Adrenal gland (tissue), 12 donors: ENCODE data around the gene SEMA7A. TPM values are rescaled to one million over a fixed set of nuclear protein-coding genes. Genes with fewer than 3 reads are reported as not detected.
A peak's percentile ranks its signal among the peaks of the same experiment; 100 is the strongest.

Source experiments
- DNase-seq, 7 donors: peaks; one replicate each; pipeline ENCODE4 v3.0.0-alpha.2; 2019 to 2020
- H3K27ac ChIP-seq, 5 donors: fragments of 200-600 bp; sonication (generic) in 4 of 5; 1 replicate in 3 of 5; 2 replicates in 2 of 5; pipeline versions ENCODE4 v1.5.1 to v1.8.0; 2016 to 2020; ENCODE audit warnings: mild to moderate bottlenecking in 1 of 5
- H3K27me3 ChIP-seq: fragments of 200-600 bp; 2 replicates; pipeline ENCODE4 v1.8.0; 2021
- H3K36me3 ChIP-seq, 2 donors: fragments of 200-600 bp; replicated peaks in 1 of 2; 1 replicate in 1 of 2; 2 replicates in 1 of 2; pipeline versions ENCODE4 v1.5.1 to v1.8.0; 2018 to 2022
- H3K4me1 ChIP-seq, 2 donors: fragments of 200-600 bp; replicated peaks in 1 of 2; 1 replicate in 1 of 2; 2 replicates in 1 of 2; pipeline versions ENCODE4 v1.5.1 to v1.8.0; 2018 to 2021
- H3K4me3 ChIP-seq, 4 donors: fragments of 200-600 bp; sonication (generic) in 3 of 4; one replicate each; pipeline ENCODE4 v1.5.1; 2016 to 2018
- H3K9me3 ChIP-seq, 3 donors: fragments of 200-600 bp; sonication (generic) in 1 of 3; replicated peaks in 1 of 3; 1 replicate in 2 of 3; 2 replicates in 1 of 3; pipeline versions ENCODE4 v1.5.1 to v1.8.0; 2016 to 2021
- CTCF ChIP-seq, 6 experiments: fragments of 450-650 bp in 4 of 6; fragments of 200-600 bp in 2 of 6; sonication (generic) in 1 of 6; IDR thresholded peaks; 1 replicate in 5 of 6; 2 replicates in 1 of 6; pipeline versions ENCODE4 v1.5.1 to v1.8.0; 2016 to 2021; ENCODE audit warnings: antibody characterized with exemption in 6 of 6, mild to moderate bottlenecking in 2 of 6, moderate library complexity in 1 of 6
- POLR2A ChIP-seq, 2 donors: fragments of 450-650 bp; IDR thresholded peaks; one replicate each; pipeline ENCODE4 v1.6.1; 2017; ENCODE audit warnings: antibody characterized with exemption in 2 of 2, mild to moderate bottlenecking in 2 of 2, moderate library complexity in 1 of 2
- WGBS, 4 donors: extraction: QIAGEN DNeasy Blood & Tissue Kit in 2 of 4; methylation state at CpG; one replicate each; pipeline versions ENCODE4 v1.1.5 to v1.1.7; 2013 to 2017; 5-methylcytosine and 5-hydroxymethylcytosine counted together
- intact Hi-C, 2 donors: fragments of 100-400 bp; cut with DNase I; formaldehyde crosslinking; loops; one replicate each; pipeline versions ENCODE4 v1.14.1 to v1.15.0; 2022 to 2023
- polyA plus RNA-seq, 3 donors: library from polyadenylated mRNA; stranded (reverse); fragments of 200-250 nt in 2 of 3; fragments of 350-450 nt in 1 of 3; fragmentation: Illumina TruSeq in 1 of 3; extraction: RNeasy Lipid Tissue Mini Kit (QIAGEN cat#74804) in 1 of 3; gene quantifications; one replicate each; pipeline ENCODE4 v1.2.3, GENCODE V29; 2013 to 2014
- total RNA-seq, 9 donors: library from RNA; depleted of rRNA in 4 of 9; stranded (reverse); fragments of >200 nt in 4 of 9; fragments of 120-200 nt in 1 of 9; fragmentation: NEBNext Ultra II Directional in 1 of 9; extraction: Animal tissue kit (Norgen Biotek cat#: 25700) in 1 of 9; gene quantifications; one replicate each; pipeline versions ENCODE4 v1.1.0 to v1.2.4, GENCODE V29; 2013 to 2023
- donor health status: healthy with polysubstance abuse.
- donor health status: Bipolar disorder and iron deficiency.
- donor health status: DM: yes; HTN: yes; CAD: no.
- donor health status: DM: no; HTN: no; CAD: no.
- donor health status: DM: no; HTN: no; CAD: no.
- donor health status: DM: yes; HTN: yes; CAD: no.

SEMA7A gene
- total and polyA plus RNA-seq, 12 donors = 1.3 to 32.0 (median 3.7) TPM

GRCh38 chr15:74444106-74445062 is 10.6 kb upstream of the SEMA7A start:
- Histone ChIP-seq H3K9me3 (no peaks in the 10 kb centered on the region), H3K27me3 (no peaks in the 10 kb centered on the region), H3K4me3 (no peak overlapping the region), H3K4me1 (no peaks in the 10 kb centered on the region), H3K36me3 (peaks cover 0 to 42% of the 10 kb centered on the region in 2 donors), H3K27ac (peak overlapping the region in 2 of 5 donors; percentile 38 to 68)
- DNase-seq = peak in 2 of 7 donors; percentile 2 to 8
- 65 to 75% (median 70%) methylated on average over 8 of the region's 8 CpGs for WGBS, 4 donors
- TF ChIP-seq CTCF (IDR thresholded peaks at IDR 0.05) = no peak
- no peak for TF ChIP-seq POLR2A (IDR thresholded peaks at IDR 0.05)
- intact Hi-C loops = no loop called here

- DNase-seq = peak in 2 of 7 donors; percentile 5 to 11
- H3K4me3 ChIP-seq = no peak overlapping the region
- intact Hi-C loops = no loop called here
- no peak overlapping the region for H3K27ac ChIP-seq
- WGBS, 4 donors = 86 to 90% (median 88%) methylated on average over 14 of the region's 14 CpGs
- H3K4me1 ChIP-seq = no peaks in the 10 kb centered on the region
- TF ChIP-seq CTCF (IDR thresholded peaks at IDR 0.05) (no peak), POLR2A (IDR thresholded peaks at IDR 0.05) (no peak)
- H3K9me3 ChIP-seq = no peaks in the 10 kb centered on the region
- no peaks in the 10 kb centered on the region for H3K27me3 ChIP-seq
- peaks cover 0 to 31% of the 10 kb centered on the region in 2 donors for H3K36me3 ChIP-seq
These were observed 9.5 kb upstream of the SEMA7A start for GRCh38 chr15:74443100-74443909.

- 83 to 87% (median 86%) methylated on average over 3 of the region's 3 CpGs for WGBS, 4 donors
- no peaks in the 10 kb centered on the region for H3K9me3 ChIP-seq
- no peak overlapping the region for H3K27ac ChIP-seq
- DNase-seq = peak in 1 of 7 donors; percentile 3
- H3K36me3 ChIP-seq = peaks cover 0 to 24% of the 10 kb centered on the region in 2 donors
- intact Hi-C loops = no loop called here
- H3K4me1 ChIP-seq = no peaks in the 10 kb centered on the region
- no peak for TF ChIP-seq POLR2A (IDR thresholded peaks at IDR 0.05)
- TF ChIP-seq CTCF (IDR thresholded peaks at IDR 0.05) = no peak
- H3K27me3 ChIP-seq = no peaks in the 10 kb centered on the region
- H3K4me3 ChIP-seq = no peak overlapping the region
These were observed 8.8 kb upstream of the SEMA7A start for GRCh38 chr15:74442604-74443003.

- DNase-seq = peak in 1 of 7 donors; percentile 3
- no peaks in the 10 kb centered on the region for H3K27me3 ChIP-seq
- no peaks in the 10 kb centered on the region for H3K4me1 ChIP-seq
- H3K27ac ChIP-seq = no peak overlapping the region
- TF ChIP-seq CTCF (IDR thresholded peaks at IDR 0.05) (no peak), POLR2A (IDR thresholded peaks at IDR 0.05) (no peak)
- intact Hi-C loops = no loop called here
- H3K36me3 ChIP-seq = peaks cover 0 to 18% of the 10 kb centered on the region in 2 donors
- 68 to 76% (median 68%) methylated on average over 3 of the region's 3 CpGs for WGBS, 4 donors
- H3K9me3 ChIP-seq = no peaks in the 10 kb centered on the region
- H3K4me3 ChIP-seq = no peak overlapping the region
These were observed 8.3 kb upstream of the SEMA7A start for GRCh38 chr15:74442063-74442462.
